T-cell (primary cell): ENCODE measurements around the gene PCLO. TPM values are rescaled to one million over a fixed set of nuclear protein-coding genes. Genes with fewer than 3 reads are reported as not detected.
"Not testable (repeated sequence)": the region's sequence is repeated elsewhere in the genome, so short reads cannot be mapped to it uniquely, and the experiment has no call there.

Source experiments
- ATAC-seq, 4 experiments: fragments of 200-7000 bp in 3 of 4; fragments of 150-1000 bp in 1 of 4; cut with Tn5 transposase; replicated peaks in 1 of 4; 1 replicate in 3 of 4; 2 replicates in 1 of 4; pipeline ENCODE4 v1.10.0; 2021; ENCODE audit warnings: moderate library complexity in 3 of 4, mild to moderate bottlenecking in 2 of 4, moderate number of reproducible peaks in 1 of 4
- CTCF ChIA-PET, 2 donors: fragments of 300-600 bp; sonication (Branson Sonifier 250); formaldehyde crosslinking; loops; one replicate each; lab custom pipeline; 2022; ENCODE audit warnings: antibody characterized with exemption in 2 of 2; lab: Charles Lee
- POLR2A ChIA-PET, 2 donors: fragments of 300-600 bp; sonication (Branson Sonifier 250); formaldehyde crosslinking; loops; one replicate each; lab custom pipeline; 2022; ENCODE audit warnings: antibody characterized with exemption in 2 of 2; lab: Charles Lee
- DNase-seq, 35 experiments: peaks; one replicate each; pipeline versions ENCODE4 v3.0.0 to v3.0.0-alpha.2; 2013 to 2023
- H3K27ac ChIP-seq: one replicate; pipeline ENCODE4 v1.5.1; 2013; ENCODE audit warnings: low read length
- H3K27me3 ChIP-seq, 2 experiments: replicated peaks in 1 of 2; 1 replicate in 1 of 2; 2 replicates in 1 of 2; pipeline versions ENCODE4 v1.6.1 to v1.7.0; 2013; ENCODE audit warnings: low read length in 1 of 2, mixed read lengths in 1 of 2; ENCODE audit not compliant: control insufficient read depth in 2 of 2, insufficient read depth in 2 of 2; ENCODE audit errors: extremely low read depth in 1 of 2
- H3K36me3 ChIP-seq, 2 donors: 1 replicate in 1 of 2; 2 replicates in 1 of 2; pipeline versions ENCODE4 v1.6.1 to v1.7.0; 2013; ENCODE audit warnings: low read length in 1 of 2; ENCODE audit not compliant: control insufficient read depth in 2 of 2, insufficient read depth in 1 of 2; ENCODE audit errors: extremely low read depth in 1 of 2
- H3K4me1 ChIP-seq, 2 experiments: 1 replicate in 1 of 2; 2 replicates in 1 of 2; pipeline versions ENCODE4 v1.6.1 to v1.7.0; 2013; ENCODE audit warnings: low read length in 2 of 2, mixed read lengths in 1 of 2; ENCODE audit not compliant: insufficient read depth in 2 of 2, control insufficient read depth in 1 of 2; ENCODE audit errors: extremely low read depth in 1 of 2
- H3K4me3 ChIP-seq, 2 donors: 1 replicate in 1 of 2; 2 replicates in 1 of 2; pipeline versions ENCODE4 v1.5.1 to v1.7.0; 2013; ENCODE audit warnings: mild to moderate bottlenecking in 2 of 2, low read length in 1 of 2, moderate library complexity in 1 of 2; ENCODE audit not compliant: control insufficient read depth in 1 of 2; ENCODE audit errors: extremely low read depth in 1 of 2
- H3K9me3 ChIP-seq: 2 replicates; pipeline ENCODE4 v1.7.0; 2013
- H3K27ac Mint-ChIP-seq, 2 donors: one replicate each; pipeline ENCODE4 v1.8.0; 2020 to 2021; ENCODE audit warnings: mild to moderate bottlenecking in 2 of 2, mixed read lengths in 2 of 2
- H3K27me3 Mint-ChIP-seq, 2 donors: one replicate each; pipeline ENCODE4 v1.8.0; 2021 to 2022; ENCODE audit warnings: mixed read lengths in 2 of 2
- H3K36me3 Mint-ChIP-seq: one replicate; pipeline ENCODE4 v1.8.0; 2021; ENCODE audit warnings: mixed read lengths
- H3K4me1 Mint-ChIP-seq, 3 donors: one replicate each; pipeline ENCODE4 v1.8.0; 2020 to 2022; ENCODE audit warnings: mixed read lengths in 3 of 3, mild to moderate bottlenecking in 1 of 3
- H3K4me3 Mint-ChIP-seq, 3 donors: one replicate each; pipeline ENCODE4 v1.8.0; 2020 to 2022; ENCODE audit warnings: mild to moderate bottlenecking in 3 of 3, mixed read lengths in 3 of 3, moderate library complexity in 3 of 3
- H3K9me3 Mint-ChIP-seq, 3 donors: one replicate each; pipeline ENCODE4 v1.8.0; 2020 to 2022; ENCODE audit warnings: mixed read lengths in 3 of 3
- WGBS: methylation state at CpG from one replicate; pipeline ENCODE4 v1.1.5; 2013; ENCODE audit warnings: missing lambda C conversion rate; ENCODE audit not compliant: insufficient coverage; 5-methylcytosine and 5-hydroxymethylcytosine counted together
- total RNA-seq, 35 experiments: library from RNA in 6 of 35; stranded (reverse) in 6 of 35; fragments of 120-200 nt in 1 of 35; gene quantifications; one replicate each; pipeline versions ENCODE4 v1.2.1 to v1.2.4 and lab custom pipeline; 2013 to 2026

The PCLO gene
- total RNA-seq, 5 donors from 2014 or later (not counting 1 experiment from before 2014, with no cell fraction given), result 0.03 to 0.05 (median 0.03) TPM; not detected in 1

GRCh38 chr7:82713506-82713905 is 449.2 kb downstream of the PCLO start:
- no peaks in the 10 kb centered on the region for H3K27me3 Mint-ChIP-seq
- no peaks in the 10 kb centered on the region for H3K9me3 ChIP-seq
- ChIA-PET POLR2A (no interaction called here), CTCF (no interaction called here)
- H3K36me3 Mint-ChIP-seq, result no peaks in the 10 kb centered on the region
- no peaks in the 10 kb centered on the region for H3K4me1 ChIP-seq
- no peak overlapping the region for H3K4me3 ChIP-seq
- no peaks in the 10 kb centered on the region for H3K36me3 ChIP-seq
- H3K27ac Mint-ChIP-seq, result no peak overlapping the region
- no peaks in the 10 kb centered on the region for H3K27me3 ChIP-seq
- DNase-seq, result no peak
- H3K27ac ChIP-seq, result no peak overlapping the region
- H3K4me1 Mint-ChIP-seq, result no peaks in the 10 kb centered on the region
- H3K9me3 Mint-ChIP-seq, result no peaks in the 10 kb centered on the region
- no CpG with 5 or more reads among the region's 2 CpGs for WGBS
- H3K4me3 Mint-ChIP-seq, result no peak overlapping the region
- no peak for ATAC-seq

- H3K27me3 Mint-ChIP-seq, H3K27ac Mint-ChIP-seq, CTCF ChIA-PET, H3K9me3 Mint-ChIP-seq, ATAC-seq, POLR2A ChIA-PET, H3K36me3 ChIP-seq, H3K4me3 ChIP-seq, H3K4me3 Mint-ChIP-seq, H3K27ac ChIP-seq, H3K36me3 Mint-ChIP-seq, H3K4me1 Mint-ChIP-seq, DNase-seq, H3K4me1 ChIP-seq, H3K27me3 ChIP-seq, H3K9me3 ChIP-seq: not testable (repeated sequence)
- WGBS, result no CpG with 5 or more reads among the region's 1 CpG
Measured at GRCh38 chr7:82706344-82706743, 456.3 kb downstream of the PCLO start.

GRCh38 chr7:82705517-82706260 is 457.0 kb downstream of the PCLO start:
- no peaks in the 10 kb centered on the region for H3K4me1 Mint-ChIP-seq
- POLR2A ChIA-PET, result no interaction called here
- WGBS, result no CpG with 5 or more reads among the region's 2 CpGs
- no peak for DNase-seq
- ATAC-seq, result no peak
- no peaks in the 10 kb centered on the region for H3K36me3 ChIP-seq
- no peaks in the 10 kb centered on the region for H3K9me3 ChIP-seq
- no peak overlapping the region for H3K4me3 Mint-ChIP-seq
- CTCF ChIA-PET, result interaction anchor here in 1 of 2 donors (0.7 kb wide), 1 partner anchor 761 kb away, joined by 3 read pairs; no protein-coding TSS in a partner anchor
- no peaks in the 10 kb centered on the region for H3K9me3 Mint-ChIP-seq
- H3K27me3 Mint-ChIP-seq, result no peaks in the 10 kb centered on the region
- H3K27me3 ChIP-seq, result no peaks in the 10 kb centered on the region
- H3K4me1 ChIP-seq, result no peaks in the 10 kb centered on the region
- H3K27ac ChIP-seq, result no peak overlapping the region
- H3K36me3 Mint-ChIP-seq, result no peaks in the 10 kb centered on the region
- no peak overlapping the region for H3K4me3 ChIP-seq
- H3K27ac Mint-ChIP-seq, result no peak overlapping the region

GRCh38 chr7:82704121-82704520 is 458.6 kb downstream of the PCLO start:
- POLR2A ChIA-PET, result no interaction called here
- Histone ChIP-seq H3K4me3 (no peak overlapping the region), H3K9me3 (no peaks in the 10 kb centered on the region), H3K27me3 (no peaks in the 10 kb centered on the region), H3K4me1 (no peaks in the 10 kb centered on the region), H3K36me3 (no peaks in the 10 kb centered on the region), H3K27ac (no peak overlapping the region)
- Mint-ChIP-seq H3K4me3 (no peak overlapping the region), H3K4me1 (no peaks in the 10 kb centered on the region), H3K27ac (no peak overlapping the region), H3K9me3 (no peaks in the 10 kb centered on the region), H3K27me3 (no peaks in the 10 kb centered on the region), H3K36me3 (no peaks in the 10 kb centered on the region)
- CTCF ChIA-PET, result no interaction called here
- DNase-seq (no peak), ATAC-seq (no peak)
